22Rv1 (cell line): ENCODE measurements around the gene CORIN.

Experiments used
- CTCF ChIP-seq: fragments of 450-650 bp; IDR thresholded peaks from 2 replicates; pipeline ENCODE4 v1.5.1; 2017; ENCODE audit warnings: mild to moderate bottlenecking
- ZFX ChIP-seq: fragments of 450-650 bp; IDR thresholded peaks from 2 replicates; pipeline ENCODE4 v1.6.1; 2017; ENCODE audit warnings: antibody characterized with exemption, borderline replicate concordance

GRCh38 chr4:47719576-47719975 lies 118.3 kb downstream of the CORIN start:
- TF ChIP-seq CTCF (no peak), ZFX (no peak)
